Measurements from ENCODE around the gene KRT80. TPM values are rescaled to one million over a fixed set of nuclear protein-coding genes. Genes with fewer than 3 reads are reported as not detected.

The KRT80 gene
- total RNA-seq, 2 experiments from 2014 or later: not detected

DNA sequence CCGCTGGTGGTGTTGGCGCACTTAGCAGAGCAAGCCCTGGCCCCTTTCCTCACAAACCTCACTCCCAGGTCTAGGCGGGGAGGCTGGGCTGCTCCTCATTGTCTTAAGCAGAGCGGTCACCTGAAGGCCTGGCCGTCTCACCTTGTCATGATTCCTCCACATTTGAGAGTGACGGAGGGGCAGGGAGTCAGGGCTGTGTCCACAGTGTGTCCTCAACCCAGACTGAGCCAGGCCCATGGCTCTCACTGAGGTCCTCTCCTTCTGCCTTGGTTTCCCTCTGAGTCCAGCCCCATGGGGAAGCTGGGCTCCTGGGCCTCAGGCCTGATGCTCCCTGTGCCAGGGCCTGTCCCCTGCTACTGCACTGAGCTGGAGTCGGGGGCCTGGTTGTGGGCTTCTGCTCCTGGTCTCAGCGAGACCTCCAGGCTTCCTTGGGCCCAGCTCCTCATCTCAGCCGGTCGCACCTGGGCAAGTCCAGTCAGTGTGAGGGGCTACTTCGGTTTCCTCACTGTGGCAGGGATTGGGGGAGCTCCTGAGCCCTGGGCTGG, 44.9 kb downstream of the KRT80 start:
- H3K27ac Mint-ChIP-seq: no peak overlapping the region
- intact Hi-C loops (cut with DNase I, micrococcal nuclease): no loop called here
- ATAC-seq (no peak), DNase-seq (no peak)
- H3K4me3 Mint-ChIP-seq: no peak overlapping the region
- no peaks in the 10 kb centered on the region for H3K9me3 Mint-ChIP-seq (ENCODE audit: low read depth)
- CTCF ChIA-PET: interaction anchor here (1.1 kb wide), 1 partner anchor 131 kb away, joined by 3 read pairs; no protein-coding TSS in a partner anchor
- no peaks in the 10 kb centered on the region for H3K27me3 Mint-ChIP-seq
- H3K36me3 Mint-ChIP-seq (ENCODE audit: low read depth): no peaks in the 10 kb centered on the region
- POLR2A ChIA-PET: no interaction called here
- peaks cover 4% of the 10 kb centered on the region for H3K4me1 Mint-ChIP-seq

GRCh38 chr12:52146089-52146821, 45.6 kb downstream of the KRT80 start:
- intact Hi-C loops (cut with DNase I, micrococcal nuclease): no loop called here
- Mint-ChIP-seq H3K4me3 (no peak overlapping the region), H3K9me3 (ENCODE audit: low read depth) (no peaks in the 10 kb centered on the region), H3K36me3 (ENCODE audit: low read depth) (no peaks in the 10 kb centered on the region), H3K27me3 (no peaks in the 10 kb centered on the region), H3K27ac (no peak overlapping the region), H3K4me1 (no peaks in the 10 kb centered on the region)
- CTCF ChIA-PET: no interaction called here
- ATAC-seq (no peak), DNase-seq (no peak)
- POLR2A ChIA-PET: no interaction called here

DNA sequence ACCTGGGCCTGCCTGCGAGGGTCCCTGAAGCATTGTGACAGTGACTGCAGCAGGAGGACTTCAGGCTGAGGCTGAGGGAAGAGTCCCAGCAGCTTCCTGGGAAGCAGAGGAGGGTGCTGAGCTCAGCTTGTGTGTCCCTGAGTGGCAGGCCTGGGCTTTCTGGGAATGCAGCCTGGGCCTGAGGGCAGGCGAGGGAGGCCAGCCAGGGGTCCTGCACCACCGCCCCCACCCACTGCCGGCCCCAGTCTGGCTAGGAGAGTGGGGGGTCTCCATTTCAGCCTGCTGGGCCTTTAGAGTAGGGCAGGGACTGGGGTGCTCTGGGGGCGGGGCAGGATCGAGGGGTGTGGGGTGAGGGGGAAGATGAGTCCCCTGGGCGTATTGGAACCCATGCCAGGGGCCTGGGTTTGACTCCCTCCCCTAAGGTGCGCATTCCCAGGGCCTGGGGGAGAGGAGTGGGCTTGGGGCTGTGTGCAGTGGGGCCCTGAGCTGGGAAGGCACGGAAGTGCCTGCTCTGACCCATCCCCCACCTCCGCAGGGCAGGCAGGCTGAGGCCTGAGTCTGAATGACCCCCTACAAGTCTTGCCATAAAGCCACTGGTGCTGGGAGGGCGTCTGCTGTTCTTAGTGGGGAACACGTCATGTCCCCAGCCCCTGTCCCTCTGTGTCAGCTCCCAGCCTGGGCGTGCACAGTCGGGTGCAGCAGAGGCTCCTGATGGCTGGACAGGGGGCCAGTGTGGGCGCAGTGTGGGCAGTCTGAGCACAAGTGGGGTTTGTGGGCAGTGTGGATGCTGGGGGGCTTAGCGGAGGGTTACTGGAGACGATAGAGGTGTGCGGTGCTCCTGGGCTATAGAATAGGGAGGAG, 46.4 kb downstream of the KRT80 start:
- H3K27ac Mint-ChIP-seq: no peak overlapping the region
- POLR2A ChIA-PET: no interaction called here
- H3K9me3 Mint-ChIP-seq (ENCODE audit: low read depth): no peaks in the 10 kb centered on the region
- no peaks in the 10 kb centered on the region for H3K4me1 Mint-ChIP-seq
- CTCF ChIA-PET: interaction anchor here (0.9 to 2.2 kb wide), 2 partner anchors 12 to 182 kb away, joined by 3 to 6 read pairs; no protein-coding TSS in a partner anchor
- no peaks in the 10 kb centered on the region for H3K27me3 Mint-ChIP-seq
- ATAC-seq (no peak), DNase-seq (no peak)
- no peak overlapping the region for H3K4me3 Mint-ChIP-seq
- intact Hi-C loops (cut with DNase I, micrococcal nuclease): no loop called here
- H3K36me3 Mint-ChIP-seq (ENCODE audit: low read depth): no peaks in the 10 kb centered on the region

- intact Hi-C loops (cut with DNase I, micrococcal nuclease): no loop called here
- Mint-ChIP-seq H3K36me3 (ENCODE audit: low read depth) (no peaks in the 10 kb centered on the region), H3K4me1 (no peaks in the 10 kb centered on the region), H3K27ac (no peak overlapping the region), H3K27me3 (no peaks in the 10 kb centered on the region), H3K4me3 (no peak overlapping the region), H3K9me3 (ENCODE audit: low read depth) (no peaks in the 10 kb centered on the region)
- ChIA-PET POLR2A (no interaction called here), CTCF (interaction anchor here (0.6 to 2.2 kb wide), 5 partner anchors 12 to 763 kb away, joined by 3 to 6 read pairs (median 3); no protein-coding TSS in a partner anchor)
- DNase-seq: no peak
- no peak for ATAC-seq
These were observed 47.1 kb downstream of the KRT80 start for GRCh38 chr12:52144512-52145227.

DNA sequence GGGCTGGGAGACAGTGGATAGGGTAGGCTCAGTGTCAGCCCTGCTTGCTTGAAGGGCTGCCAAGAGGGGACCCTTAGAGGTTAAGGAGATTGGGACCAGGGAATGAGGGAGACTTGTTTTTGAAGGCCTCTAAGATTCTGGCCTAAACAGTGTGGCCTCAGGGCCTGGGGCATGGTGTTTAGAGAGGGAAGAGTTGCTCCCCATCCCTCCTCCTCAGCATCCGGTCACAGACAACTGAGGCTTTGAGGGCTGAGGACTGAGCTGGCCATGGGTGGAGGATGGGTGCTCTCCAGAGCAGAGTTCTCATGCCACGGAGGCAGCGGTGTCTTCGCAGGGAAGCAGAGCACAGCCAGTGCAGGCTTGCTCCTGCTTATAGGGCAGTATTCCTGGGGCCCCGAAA, 49.4 kb downstream of the KRT80 start:
- H3K4me1 Mint-ChIP-seq: no peaks in the 10 kb centered on the region
- ChIA-PET POLR2A (no interaction called here), CTCF (no interaction called here)
- H3K27ac Mint-ChIP-seq: no peak overlapping the region
- intact Hi-C loops (cut with DNase I, micrococcal nuclease): no loop called here
- H3K36me3 Mint-ChIP-seq (ENCODE audit: low read depth): no peaks in the 10 kb centered on the region
- DNase-seq (no peak), ATAC-seq (no peak)
- peaks cover 2% of the 10 kb centered on the region for H3K27me3 Mint-ChIP-seq
- no peak overlapping the region for H3K4me3 Mint-ChIP-seq
- no peaks in the 10 kb centered on the region for H3K9me3 Mint-ChIP-seq (ENCODE audit: low read depth)

DNA sequence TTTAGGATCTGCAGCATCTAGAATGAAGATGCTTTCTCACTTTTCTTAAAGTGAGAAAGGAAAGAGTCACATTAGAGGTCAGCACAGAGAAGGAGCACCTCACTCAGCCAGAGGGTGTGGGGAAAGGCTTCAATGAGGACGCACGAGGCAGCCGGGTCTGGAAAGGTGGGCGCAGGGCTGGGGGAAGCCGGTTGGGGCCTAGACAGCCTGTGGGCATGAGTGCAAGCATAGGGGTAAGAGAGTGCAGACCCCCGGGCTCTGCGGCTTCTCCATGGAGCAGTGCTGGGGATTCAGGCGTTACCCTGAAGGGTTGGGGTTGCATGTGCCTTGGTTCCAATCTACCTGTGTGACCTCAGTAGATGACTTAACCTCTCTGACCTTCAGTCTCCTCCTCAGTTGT, 49.9 kb downstream of the KRT80 start:
- Mint-ChIP-seq H3K27ac (no peak overlapping the region), H3K36me3 (ENCODE audit: low read depth) (no peaks in the 10 kb centered on the region), H3K27me3 (peaks cover 2% of the 10 kb centered on the region), H3K9me3 (ENCODE audit: low read depth) (no peaks in the 10 kb centered on the region), H3K4me1 (no peaks in the 10 kb centered on the region), H3K4me3 (no peak overlapping the region)
- CTCF ChIA-PET: no interaction called here
- intact Hi-C loops (cut with DNase I, micrococcal nuclease): no loop called here
- POLR2A ChIA-PET: no interaction called here
- DNase-seq (no peak), ATAC-seq (no peak)

- H3K4me1 Mint-ChIP-seq: no peaks in the 10 kb centered on the region
- no peak for ATAC-seq
- peaks cover 2% of the 10 kb centered on the region for H3K27me3 Mint-ChIP-seq
- no peak for DNase-seq
- H3K36me3 Mint-ChIP-seq (ENCODE audit: low read depth): no peaks in the 10 kb centered on the region
- ChIA-PET CTCF (no interaction called here), POLR2A (no interaction called here)
- no peaks in the 10 kb centered on the region for H3K9me3 Mint-ChIP-seq (ENCODE audit: low read depth)
- H3K4me3 Mint-ChIP-seq: no peak overlapping the region
- no peak overlapping the region for H3K27ac Mint-ChIP-seq
- intact Hi-C loops (cut with DNase I, micrococcal nuclease): no loop called here
These were observed 50.5 kb downstream of the KRT80 start for GRCh38 chr12:52141306-52141705.

DNA sequence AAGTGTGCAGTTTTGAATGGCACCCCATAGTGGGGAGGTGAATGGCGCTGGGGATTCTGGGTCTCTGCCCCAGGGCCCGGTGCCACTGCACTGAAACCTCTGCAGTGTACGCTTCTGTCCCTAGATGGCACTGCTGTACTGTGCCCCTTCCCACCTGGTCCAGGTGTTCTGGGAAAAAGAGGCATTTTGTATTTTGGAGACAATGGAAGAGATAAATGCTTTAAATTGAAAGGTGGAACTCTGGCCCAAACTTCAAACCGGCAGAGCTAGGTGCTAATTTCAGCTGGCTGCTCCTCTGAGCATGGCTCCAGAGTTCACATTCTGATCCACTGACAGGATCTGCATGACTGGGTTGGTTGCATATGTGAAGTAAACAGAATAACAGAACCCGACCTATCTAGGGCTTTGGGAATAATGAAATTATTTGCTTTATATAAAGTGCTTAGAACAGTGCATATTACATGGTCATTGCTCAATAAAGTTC, 52.2 kb downstream of the KRT80 start:
- Mint-ChIP-seq H3K9me3 (ENCODE audit: low read depth) (no peaks in the 10 kb centered on the region), H3K27ac (no peak overlapping the region), H3K4me3 (no peak overlapping the region), H3K27me3 (peaks cover 2% of the 10 kb centered on the region), H3K36me3 (ENCODE audit: low read depth) (no peaks in the 10 kb centered on the region), H3K4me1 (no peaks in the 10 kb centered on the region)
- intact Hi-C loops (cut with DNase I, micrococcal nuclease): no loop called here
- CTCF ChIA-PET: interaction anchor here (1.2 to 1.7 kb wide), 2 partner anchors 10 to 15 kb away, joined by 4 to 5 read pairs; no protein-coding TSS in a partner anchor
- ATAC-seq: peak; percentile 96
- POLR2A ChIA-PET: no interaction called here
- DNase-seq: peak; percentile 70

DNA sequence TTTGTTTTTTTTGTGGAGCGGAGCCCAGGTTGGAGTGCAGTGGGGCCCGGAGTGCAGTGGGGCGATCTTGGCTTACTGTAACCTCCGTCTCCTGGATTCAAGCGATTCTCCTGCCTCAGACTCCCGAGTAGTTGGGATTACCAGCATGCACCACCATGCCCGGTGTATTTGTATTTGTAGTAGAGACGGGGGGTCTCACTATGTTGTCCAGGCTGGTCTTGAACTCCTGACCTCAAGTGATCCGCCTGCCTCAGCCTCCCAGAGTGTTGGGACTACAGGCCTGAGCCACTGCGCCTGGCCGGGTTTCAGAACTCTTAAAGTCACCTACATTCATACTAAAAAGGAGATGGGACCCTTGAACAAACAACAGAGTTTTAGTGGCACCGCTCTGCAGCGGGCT, 52.7 kb downstream of the KRT80 start:
- ATAC-seq (no peak), DNase-seq (no peak)
- Mint-ChIP-seq H3K9me3 (ENCODE audit: low read depth) (no peaks in the 10 kb centered on the region), H3K27me3 (peaks cover 3% of the 10 kb centered on the region), H3K27ac (no peak overlapping the region), H3K4me3 (no peak overlapping the region), H3K36me3 (ENCODE audit: low read depth) (no peaks in the 10 kb centered on the region), H3K4me1 (no peaks in the 10 kb centered on the region)
- intact Hi-C loops (cut with DNase I, micrococcal nuclease): no loop called here
- ChIA-PET CTCF (interaction anchor here (0.6 to 1.7 kb wide), 3 partner anchors 11 to 19 kb away, joined by 3 to 5 read pairs (median 5); no protein-coding TSS in a partner anchor), POLR2A (no interaction called here)

DNA sequence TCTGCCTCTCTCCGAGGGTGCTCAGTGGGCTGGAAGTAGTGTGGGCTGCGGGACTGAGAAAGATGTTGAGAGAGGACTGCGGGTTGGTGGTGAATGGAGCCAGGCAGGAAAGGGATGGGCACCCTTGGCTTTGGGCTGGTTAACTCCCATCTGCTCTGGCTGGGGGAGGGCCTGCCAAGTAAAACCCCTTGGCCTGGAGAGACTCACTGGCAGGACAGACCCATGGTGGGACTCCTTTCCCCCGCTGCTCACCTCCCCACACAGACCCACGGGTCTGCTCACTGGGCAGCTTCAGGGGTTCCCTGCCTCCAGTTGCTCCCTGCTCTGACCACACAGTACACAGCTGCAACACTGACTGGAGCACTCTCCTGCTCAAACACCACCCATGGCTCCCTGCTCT, 54.1 kb downstream of the KRT80 start:
- Mint-ChIP-seq H3K9me3 (ENCODE audit: low read depth) (no peaks in the 10 kb centered on the region), H3K27me3 (peaks cover 3% of the 10 kb centered on the region), H3K27ac (no peak overlapping the region), H3K4me1 (no peaks in the 10 kb centered on the region), H3K36me3 (ENCODE audit: low read depth) (no peaks in the 10 kb centered on the region), H3K4me3 (no peak overlapping the region)
- ChIA-PET POLR2A (no interaction called here), CTCF (no interaction called here)
- no peak for ATAC-seq
- no peak for DNase-seq
- intact Hi-C loops (cut with DNase I, micrococcal nuclease): no loop called here

DNA sequence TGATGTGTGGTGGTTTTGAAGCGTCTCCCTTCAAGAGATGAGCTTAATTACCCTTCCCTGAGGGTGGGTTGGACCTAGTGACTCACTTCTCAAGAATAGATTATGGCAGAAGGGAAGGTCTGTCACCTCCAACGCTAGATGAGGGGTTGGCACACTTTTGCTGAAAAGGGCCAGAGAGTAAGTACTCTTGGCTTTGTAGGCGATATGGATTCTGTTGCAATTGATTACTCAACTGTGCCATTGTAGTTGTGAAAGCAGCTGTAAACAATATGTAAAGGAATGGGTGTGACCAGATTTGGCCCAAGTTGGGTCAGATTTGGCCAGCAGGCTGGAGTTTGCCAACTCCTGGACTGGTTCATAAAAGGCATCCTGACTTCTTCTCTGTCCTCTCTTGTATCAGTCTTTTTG, 59.1 kb downstream of the KRT80 start:
- ChIA-PET POLR2A (no interaction called here), CTCF (interaction anchor here (0.8 to 1.6 kb wide), 5 partner anchors 9 to 24 kb away, joined by 3 to 6 read pairs (median 3); no protein-coding TSS in a partner anchor)
- intact Hi-C loops (cut with DNase I, micrococcal nuclease): no loop called here
- DNase-seq (no peak), ATAC-seq (no peak)
- Mint-ChIP-seq H3K36me3 (ENCODE audit: low read depth) (no peaks in the 10 kb centered on the region), H3K27ac (no peak overlapping the region), H3K4me3 (no peak overlapping the region), H3K27me3 (peaks cover 1% of the 10 kb centered on the region), H3K9me3 (ENCODE audit: low read depth) (no peaks in the 10 kb centered on the region), H3K4me1 (no peaks in the 10 kb centered on the region)

Data from activated CD4-positive, alpha-beta T cell treated with anti-CD3 and anti-CD28 coated beads for 36 hours (primary cell).